ENCODE measurements around the gene CANT1. TPM values are rescaled to one million over a fixed set of nuclear protein-coding genes. Genes with fewer than 3 reads are reported as not detected.

Gene CANT1
- total and polyA plus RNA-seq, 4 donors, result 6.2 to 20.0 (median 16.4) TPM

DNA sequence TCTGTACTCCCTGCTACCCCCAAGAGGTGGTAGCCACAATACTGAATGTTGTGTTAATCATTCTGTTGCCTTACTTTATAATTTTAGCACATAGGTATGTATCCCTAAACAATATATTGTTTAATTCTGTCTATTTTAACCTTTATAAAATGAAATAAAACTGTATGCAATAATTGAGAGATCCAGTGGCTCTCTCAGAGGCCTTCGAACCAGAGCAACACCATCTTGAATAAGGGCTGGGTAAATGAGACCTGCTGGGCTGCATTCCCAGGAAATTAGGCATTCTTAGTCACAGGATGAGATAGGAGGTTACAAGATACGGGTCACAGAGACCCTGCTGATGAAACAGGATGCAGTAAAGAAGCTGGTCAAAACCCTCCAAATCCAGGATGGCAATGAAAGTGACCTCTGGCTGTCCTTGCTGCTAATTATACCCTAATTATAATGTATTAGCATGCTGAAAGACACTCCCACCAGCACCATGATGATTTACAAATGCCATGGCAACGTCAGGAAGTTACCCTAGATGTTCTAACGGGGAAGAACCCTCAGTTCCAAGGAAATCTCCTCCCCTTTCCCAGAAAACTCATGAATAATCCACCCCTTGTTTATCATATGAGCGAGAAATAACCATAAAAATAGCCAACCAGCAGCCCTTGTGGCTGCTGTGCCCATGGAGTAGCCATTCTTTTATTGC is 2.0 kb upstream of the CANT1 start:
- WGBS, result 73% methylated on average over 5 of the region's 5 CpGs
- Histone ChIP-seq H3K27ac (ENCODE audit: low read depth in 1 of 2, low read length in 2 of 2) (peak overlapping the region in 1 of 2 donors; percentile 55), H3K9me3 (ENCODE audit: control insufficient read depth in 4 of 4, low read length in 3 of 4) (no peaks in the 10 kb centered on the region)

DNA sequence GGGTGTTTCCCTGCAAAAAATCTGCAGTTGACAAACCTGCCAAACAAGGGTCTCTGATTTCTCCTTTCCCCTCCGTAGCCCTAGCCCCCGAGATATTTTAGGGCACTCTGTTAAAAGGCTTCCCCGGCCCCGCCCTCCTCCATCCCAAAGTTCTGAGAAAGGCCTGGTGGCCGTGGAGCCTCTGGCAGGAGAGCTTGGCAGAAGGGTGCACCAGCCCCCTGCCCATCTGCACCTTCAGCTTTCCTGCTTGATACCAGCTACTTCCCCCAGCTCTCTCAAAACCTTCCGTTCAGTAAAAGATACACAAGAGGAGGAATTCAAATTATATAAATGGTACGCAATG is 711 bp upstream of the CANT1 start:
- Histone ChIP-seq H3K4me3 (ENCODE audit: low read depth in 1 of 3, low read length in 3 of 3) (peak overlapping the region in 2 of 3 donors; percentile 59 to 69), H3K4me1 (ENCODE audit: control insufficient read depth in 4 of 4, insufficient read depth in 4 of 4, low read length in 3 of 4) (peaks cover 0 to 30% (median 10%) of the 10 kb centered on the region in 4 donors), H3K9me3 (ENCODE audit: control insufficient read depth in 4 of 4, low read length in 3 of 4) (no peaks in the 10 kb centered on the region), H3K9ac (ENCODE audit: low read depth in 1 of 2, low read length in 2 of 2) (peak overlapping the region; percentile 21 to 89), H3K36me3 (ENCODE audit: control insufficient read depth in 4 of 4, insufficient read depth in 3 of 4, low read depth in 1 of 4, low read length in 3 of 4) (no peaks in the 10 kb centered on the region), H3K27ac (ENCODE audit: low read depth in 1 of 2, low read length in 2 of 2) (peak overlapping the region; percentile 73 to 83), H3K27me3 (ENCODE audit: control insufficient read depth in 4 of 4, insufficient read depth in 4 of 4, low read length in 3 of 4) (no peaks in the 10 kb centered on the region)
- WGBS, result 71% methylated on average over 7 of the region's 7 CpGs
- no peak for DNase-seq (ENCODE audit: low spot score)
- TF ChIP-seq, protein P1, sequence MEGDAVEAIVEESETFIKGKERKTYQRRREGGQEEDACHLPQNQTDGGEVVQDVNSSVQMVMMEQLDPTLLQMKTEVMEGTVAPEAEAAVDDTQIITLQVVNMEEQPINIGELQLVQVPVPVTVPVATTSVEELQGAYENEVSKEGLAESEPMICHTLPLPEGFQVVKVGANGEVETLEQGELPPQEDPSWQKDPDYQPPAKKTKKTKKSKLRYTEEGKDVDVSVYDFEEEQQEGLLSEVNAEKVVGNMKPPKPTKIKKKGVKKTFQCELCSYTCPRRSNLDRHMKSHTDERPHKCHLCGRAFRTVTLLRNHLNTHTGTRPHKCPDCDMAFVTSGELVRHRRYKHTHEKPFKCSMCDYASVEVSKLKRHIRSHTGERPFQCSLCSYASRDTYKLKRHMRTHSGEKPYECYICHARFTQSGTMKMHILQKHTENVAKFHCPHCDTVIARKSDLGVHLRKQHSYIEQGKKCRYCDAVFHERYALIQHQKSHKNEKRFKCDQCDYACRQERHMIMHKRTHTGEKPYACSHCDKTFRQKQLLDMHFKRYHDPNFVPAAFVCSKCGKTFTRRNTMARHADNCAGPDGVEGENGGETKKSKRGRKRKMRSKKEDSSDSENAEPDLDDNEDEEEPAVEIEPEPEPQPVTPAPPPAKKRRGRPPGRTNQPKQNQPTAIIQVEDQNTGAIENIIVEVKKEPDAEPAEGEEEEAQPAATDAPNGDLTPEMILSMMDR (IDR thresholded peaks at IDR 0.05; ENCODE audit: low read depth, low read length, missing input control), result no peak
- TF ChIP-seq RAD21 (IDR thresholded peaks at IDR 0.05) (no peak), GABPA (IDR thresholded peaks at IDR 0.05 in 1 of 2, conservative IDR thresholded peaks at IDR 0.05 in 1 of 2) (no peak), FOXA2 (IDR thresholded peaks at IDR 0.05) (no peak), SP1 (IDR thresholded peaks at IDR 0.05) (no peak), HNF4A (conservative IDR thresholded peaks at IDR 0.05) (no peak), TAF1 (conservative IDR thresholded peaks at IDR 0.05) (no peak), EGR1 (IDR thresholded peaks at IDR 0.05; ENCODE audit: low read depth in 2 of 2) (no peak), RXRA (IDR thresholded peaks at IDR 0.05) (no peak), YY1 (IDR thresholded peaks at IDR 0.05) (no peak), NR2F2 (IDR thresholded peaks at IDR 0.05) (no peak), JUND (IDR thresholded peaks at IDR 0.05) (no peak), FOXA1 (IDR thresholded peaks at IDR 0.05) (no peak), HNF4G (IDR thresholded peaks at IDR 0.05) (no peak)
- TF ChIP-seq, protein P2, sequence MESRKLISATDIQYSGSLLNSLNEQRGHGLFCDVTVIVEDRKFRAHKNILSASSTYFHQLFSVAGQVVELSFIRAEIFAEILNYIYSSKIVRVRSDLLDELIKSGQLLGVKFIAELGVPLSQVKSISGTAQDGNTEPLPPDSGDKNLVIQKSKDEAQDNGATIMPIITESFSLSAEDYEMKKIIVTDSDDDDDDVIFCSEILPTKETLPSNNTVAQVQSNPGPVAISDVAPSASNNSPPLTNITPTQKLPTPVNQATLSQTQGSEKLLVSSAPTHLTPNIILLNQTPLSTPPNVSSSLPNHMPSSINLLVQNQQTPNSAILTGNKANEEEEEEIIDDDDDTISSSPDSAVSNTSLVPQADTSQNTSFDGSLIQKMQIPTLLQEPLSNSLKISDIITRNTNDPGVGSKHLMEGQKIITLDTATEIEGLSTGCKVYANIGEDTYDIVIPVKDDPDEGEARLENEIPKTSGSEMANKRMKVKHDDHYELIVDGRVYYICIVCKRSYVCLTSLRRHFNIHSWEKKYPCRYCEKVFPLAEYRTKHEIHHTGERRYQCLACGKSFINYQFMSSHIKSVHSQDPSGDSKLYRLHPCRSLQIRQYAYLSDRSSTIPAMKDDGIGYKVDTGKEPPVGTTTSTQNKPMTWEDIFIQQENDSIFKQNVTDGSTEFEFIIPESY (IDR thresholded peaks at IDR 0.05), result no peak
- TF ChIP-seq, protein P3, sequence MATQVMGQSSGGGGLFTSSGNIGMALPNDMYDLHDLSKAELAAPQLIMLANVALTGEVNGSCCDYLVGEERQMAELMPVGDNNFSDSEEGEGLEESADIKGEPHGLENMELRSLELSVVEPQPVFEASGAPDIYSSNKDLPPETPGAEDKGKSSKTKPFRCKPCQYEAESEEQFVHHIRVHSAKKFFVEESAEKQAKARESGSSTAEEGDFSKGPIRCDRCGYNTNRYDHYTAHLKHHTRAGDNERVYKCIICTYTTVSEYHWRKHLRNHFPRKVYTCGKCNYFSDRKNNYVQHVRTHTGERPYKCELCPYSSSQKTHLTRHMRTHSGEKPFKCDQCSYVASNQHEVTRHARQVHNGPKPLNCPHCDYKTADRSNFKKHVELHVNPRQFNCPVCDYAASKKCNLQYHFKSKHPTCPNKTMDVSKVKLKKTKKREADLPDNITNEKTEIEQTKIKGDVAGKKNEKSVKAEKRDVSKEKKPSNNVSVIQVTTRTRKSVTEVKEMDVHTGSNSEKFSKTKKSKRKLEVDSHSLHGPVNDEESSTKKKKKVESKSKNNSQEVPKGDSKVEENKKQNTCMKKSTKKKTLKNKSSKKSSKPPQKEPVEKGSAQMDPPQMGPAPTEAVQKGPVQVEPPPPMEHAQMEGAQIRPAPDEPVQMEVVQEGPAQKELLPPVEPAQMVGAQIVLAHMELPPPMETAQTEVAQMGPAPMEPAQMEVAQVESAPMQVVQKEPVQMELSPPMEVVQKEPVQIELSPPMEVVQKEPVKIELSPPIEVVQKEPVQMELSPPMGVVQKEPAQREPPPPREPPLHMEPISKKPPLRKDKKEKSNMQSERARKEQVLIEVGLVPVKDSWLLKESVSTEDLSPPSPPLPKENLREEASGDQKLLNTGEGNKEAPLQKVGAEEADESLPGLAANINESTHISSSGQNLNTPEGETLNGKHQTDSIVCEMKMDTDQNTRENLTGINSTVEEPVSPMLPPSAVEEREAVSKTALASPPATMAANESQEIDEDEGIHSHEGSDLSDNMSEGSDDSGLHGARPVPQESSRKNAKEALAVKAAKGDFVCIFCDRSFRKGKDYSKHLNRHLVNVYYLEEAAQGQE (IDR thresholded peaks at IDR 0.05), result no peak
- TF ChIP-seq, protein P4, sequence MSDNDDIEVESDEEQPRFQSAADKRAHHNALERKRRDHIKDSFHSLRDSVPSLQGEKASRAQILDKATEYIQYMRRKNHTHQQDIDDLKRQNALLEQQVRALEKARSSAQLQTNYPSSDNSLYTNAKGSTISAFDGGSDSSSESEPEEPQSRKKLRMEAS (IDR thresholded peaks at IDR 0.05), result no peak
- TF ChIP-seq, protein P5, sequence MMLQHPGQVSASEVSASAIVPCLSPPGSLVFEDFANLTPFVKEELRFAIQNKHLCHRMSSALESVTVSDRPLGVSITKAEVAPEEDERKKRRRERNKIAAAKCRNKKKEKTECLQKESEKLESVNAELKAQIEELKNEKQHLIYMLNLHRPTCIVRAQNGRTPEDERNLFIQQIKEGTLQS (IDR thresholded peaks at IDR 0.05), result no peak

More for the DNA sequence above, 2.0 kb upstream of the CANT1 start:
- no peak for DNase-seq (ENCODE audit: low spot score)
- Histone ChIP-seq H3K4me3 (ENCODE audit: low read depth in 1 of 3, low read length in 3 of 3) (no peak overlapping the region), H3K36me3 (ENCODE audit: control insufficient read depth in 4 of 4, insufficient read depth in 3 of 4, low read depth in 1 of 4, low read length in 3 of 4) (no peaks in the 10 kb centered on the region), H3K9ac (ENCODE audit: low read depth in 1 of 2, low read length in 2 of 2) (no peak overlapping the region), H3K27me3 (ENCODE audit: control insufficient read depth in 4 of 4, insufficient read depth in 4 of 4, low read length in 3 of 4) (no peaks in the 10 kb centered on the region), H3K4me1 (ENCODE audit: control insufficient read depth in 4 of 4, insufficient read depth in 4 of 4, low read length in 3 of 4) (peaks cover 0 to 22% (median 10%) of the 10 kb centered on the region in 4 donors)
- TF ChIP-seq SP1 (IDR thresholded peaks at IDR 0.05) (no peak), NR2F2 (IDR thresholded peaks at IDR 0.05) (peak; percentile 64), RXRA (IDR thresholded peaks at IDR 0.05) (peak in 1 of 2 donors; percentile 14)
- TF ChIP-seq, protein P3 (IDR thresholded peaks at IDR 0.05), result no peak

Measured in liver (tissue), 9 donors.